SK-N-SH treated with all-trans-retinoic acid at 6 μM for 48 hours (cell line): ENCODE results near the gene INPP4B.

Source experiments
- ATAC-seq: fragments of 200-7000 bp; cut with Tn5 transposase; 3 replicates; pipeline ENCODE4 v1.9.1; 2020; ENCODE audit warnings: mild to moderate bottlenecking, moderate library complexity
- ARNTL ChIP-seq: fragments of 450-650 bp; formaldehyde crosslinking; IDR thresholded peaks from 2 replicates; pipeline ENCODE4 v1.5.0; 2020; ENCODE audit warnings: low read depth, mild to moderate bottlenecking, moderate library complexity, borderline replicate concordance
- BACH2 ChIP-seq: fragments of 250-450 bp; sonication (Bioruptor Pico); IDR thresholded peaks from 2 replicates; pipeline ENCODE4 v1.9.0; 2021; ENCODE audit warnings: mild to moderate bottlenecking, borderline replicate concordance
- CSDC2 ChIP-seq: fragments of 250-450 bp; sonication (Bioruptor Pico); IDR thresholded peaks from 2 replicates; pipeline ENCODE4 v1.5.0; 2020; ENCODE audit warnings: mild to moderate bottlenecking, moderate library complexity
- ISL1 ChIP-seq: fragments of 250-450 bp; sonication (Bioruptor Pico); IDR thresholded peaks from 2 replicates; pipeline ENCODE4 v2.1.2; 2022; ENCODE audit warnings: mild to moderate bottlenecking, moderate library complexity
- OSR1 ChIP-seq: fragments of 250-450 bp; sonication (Bioruptor Pico); IDR thresholded peaks from 2 replicates; pipeline ENCODE4 v1.8.0; 2022; ENCODE audit warnings: moderate library complexity, mild to moderate bottlenecking, inconsistent platforms
- PPARA ChIP-seq: fragments of 250-450 bp; sonication (Bioruptor Pico); IDR thresholded peaks from 2 replicates; pipeline ENCODE4 v1.5.0; 2020; ENCODE audit warnings: mild to moderate bottlenecking, borderline replicate concordance
- RARB ChIP-seq: fragments of 250-450 bp; sonication (Bioruptor Pico); IDR thresholded peaks from 2 replicates; pipeline ENCODE4 v1.8.0; 2021; ENCODE audit warnings: mild to moderate bottlenecking, moderate library complexity
- SNAI2 ChIP-seq: fragments of 250-450 bp; sonication (Bioruptor Pico); IDR thresholded peaks from 2 replicates; pipeline ENCODE4 v1.5.0; 2020; ENCODE audit warnings: mild to moderate bottlenecking, moderate library complexity
- TCF4 ChIP-seq: fragments of 250-450 bp; sonication (Bioruptor Pico); IDR thresholded peaks from 2 replicates; pipeline ENCODE4 v1.8.0; 2021; ENCODE audit warnings: mild to moderate bottlenecking, moderate library complexity, borderline replicate concordance
- TOX ChIP-seq: fragments of 250-450 bp; sonication (Bioruptor Pico); IDR thresholded peaks from 2 replicates; pipeline ENCODE4 v1.8.0; 2021; ENCODE audit warnings: mild to moderate bottlenecking, moderate library complexity, borderline replicate concordance
- ZC3H10 ChIP-seq: fragments of 250-450 bp; sonication (Bioruptor Pico); IDR thresholded peaks from 2 replicates; pipeline ENCODE4 v1.5.1; 2021; ENCODE audit warnings: mild to moderate bottlenecking, moderate library complexity
- ZFP30 ChIP-seq: fragments of 450-650 bp; formaldehyde crosslinking; IDR thresholded peaks from 2 replicates; pipeline ENCODE4 v1.5.0; 2022; ENCODE audit warnings: mild to moderate bottlenecking, moderate library complexity
- ZNF565 ChIP-seq: fragments of 450-650 bp; formaldehyde crosslinking; conservative IDR thresholded peaks from 2 replicates; pipeline ENCODE4 v1.5.0; 2020; ENCODE audit warnings: low read depth, mild to moderate bottlenecking, moderate library complexity
- ZNF70 ChIP-seq: fragments of 450-650 bp; formaldehyde crosslinking; IDR thresholded peaks from 2 replicates; pipeline ENCODE4 v1.5.0; 2020; ENCODE audit warnings: mild to moderate bottlenecking, moderate library complexity
- ZNF8 ChIP-seq: fragments of 450-650 bp; formaldehyde crosslinking; IDR thresholded peaks from 2 replicates; pipeline ENCODE4 v1.5.0; 2020; ENCODE audit warnings: mild to moderate bottlenecking, moderate library complexity
- TF ChIP-seq, protein P1 (sequence below): fragments of 250-450 bp; sonication (Bioruptor Pico); IDR thresholded peaks from 2 replicates; pipeline ENCODE4 v1.8.0; 2021; ENCODE audit warnings: low read depth, mild to moderate bottlenecking, moderate library complexity, borderline replicate concordance
- TF ChIP-seq, protein P2 (sequence below): fragments of 250-450 bp; sonication (Bioruptor Pico); IDR thresholded peaks from 2 replicates; pipeline ENCODE4 v1.8.0; 2020; ENCODE audit warnings: mild to moderate bottlenecking, moderate library complexity, borderline replicate concordance
- TF ChIP-seq, protein P3 (sequence below): fragments of 250-450 bp; sonication (Bioruptor Pico); IDR thresholded peaks from 2 replicates; pipeline ENCODE4 v1.5.1; 2020; ENCODE audit warnings: low read depth, mild to moderate bottlenecking, moderate library complexity
- TF ChIP-seq, protein P4 (sequence below): fragments of 250-450 bp; sonication (Bioruptor Pico); IDR thresholded peaks from 2 replicates; pipeline ENCODE4 v1.5.0; 2020; ENCODE audit warnings: mild to moderate bottlenecking, moderate library complexity
- TF ChIP-seq, protein P5 (sequence below): fragments of 250-450 bp; sonication (Bioruptor Pico); IDR thresholded peaks from 2 replicates; pipeline ENCODE4 v1.5.1; 2021; ENCODE audit warnings: mild to moderate bottlenecking, moderate library complexity

The INPP4B gene

DNA sequence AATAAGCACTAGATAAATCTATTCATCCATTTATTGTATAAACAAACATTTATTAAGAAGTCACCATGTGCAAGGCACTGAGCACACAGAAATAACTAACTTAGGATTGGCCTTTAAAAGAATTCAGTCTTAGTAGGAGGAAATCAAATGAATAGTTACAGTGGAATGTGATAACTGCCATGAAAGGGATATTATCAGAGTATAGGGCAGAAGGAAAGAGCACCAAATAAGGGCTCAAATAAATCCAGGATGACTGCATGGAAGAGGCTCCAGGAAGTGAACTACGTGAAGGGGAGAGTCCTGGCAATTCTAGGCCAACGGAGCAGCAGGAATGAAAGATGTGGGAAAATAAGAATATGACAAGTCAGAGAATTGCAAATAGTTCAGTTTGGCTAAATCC is 406.0 kb downstream of the INPP4B start:
- TF ChIP-seq CSDC2, result no peak
- TF ChIP-seq ZNF8 (CRISPR knock-in tag), result no peak
- no peak for TF ChIP-seq BACH2 (CRISPR knock-in tag)
- TF ChIP-seq ZNF70 (CRISPR knock-in tag), result no peak
- TF ChIP-seq, protein P1, sequence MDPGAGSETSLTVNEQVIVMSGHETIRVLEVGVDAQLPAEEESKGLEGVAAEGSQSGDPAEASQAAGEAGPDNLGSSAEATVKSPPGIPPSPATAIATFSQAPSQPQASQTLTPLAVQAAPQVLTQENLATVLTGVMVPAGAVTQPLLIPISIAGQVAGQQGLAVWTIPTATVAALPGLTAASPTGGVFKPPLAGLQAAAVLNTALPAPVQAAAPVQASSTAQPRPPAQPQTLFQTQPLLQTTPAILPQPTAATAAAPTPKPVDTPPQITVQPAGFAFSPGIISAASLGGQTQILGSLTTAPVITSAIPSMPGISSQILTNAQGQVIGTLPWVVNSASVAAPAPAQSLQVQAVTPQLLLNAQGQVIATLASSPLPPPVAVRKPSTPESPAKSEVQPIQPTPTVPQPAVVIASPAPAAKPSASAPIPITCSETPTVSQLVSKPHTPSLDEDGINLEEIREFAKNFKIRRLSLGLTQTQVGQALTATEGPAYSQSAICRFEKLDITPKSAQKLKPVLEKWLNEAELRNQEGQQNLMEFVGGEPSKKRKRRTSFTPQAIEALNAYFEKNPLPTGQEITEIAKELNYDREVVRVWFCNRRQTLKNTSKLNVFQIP (CRISPR knock-in tag), result no peak
- TF ChIP-seq ZFP30 (CRISPR knock-in tag), result no peak
- no peak for TF ChIP-seq RARB (CRISPR knock-in tag)
- TF ChIP-seq, protein P2, sequence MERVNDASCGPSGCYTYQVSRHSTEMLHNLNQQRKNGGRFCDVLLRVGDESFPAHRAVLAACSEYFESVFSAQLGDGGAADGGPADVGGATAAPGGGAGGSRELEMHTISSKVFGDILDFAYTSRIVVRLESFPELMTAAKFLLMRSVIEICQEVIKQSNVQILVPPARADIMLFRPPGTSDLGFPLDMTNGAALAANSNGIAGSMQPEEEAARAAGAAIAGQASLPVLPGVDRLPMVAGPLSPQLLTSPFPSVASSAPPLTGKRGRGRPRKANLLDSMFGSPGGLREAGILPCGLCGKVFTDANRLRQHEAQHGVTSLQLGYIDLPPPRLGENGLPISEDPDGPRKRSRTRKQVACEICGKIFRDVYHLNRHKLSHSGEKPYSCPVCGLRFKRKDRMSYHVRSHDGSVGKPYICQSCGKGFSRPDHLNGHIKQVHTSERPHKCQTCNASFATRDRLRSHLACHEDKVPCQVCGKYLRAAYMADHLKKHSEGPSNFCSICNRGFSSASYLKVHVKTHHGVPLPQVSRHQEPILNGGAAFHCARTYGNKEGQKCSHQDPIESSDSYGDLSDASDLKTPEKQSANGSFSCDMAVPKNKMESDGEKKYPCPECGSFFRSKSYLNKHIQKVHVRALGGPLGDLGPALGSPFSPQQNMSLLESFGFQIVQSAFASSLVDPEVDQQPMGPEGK (CRISPR knock-in tag), result no peak
- no peak for TF ChIP-seq TOX (CRISPR knock-in tag)
- TF ChIP-seq, protein P3, sequence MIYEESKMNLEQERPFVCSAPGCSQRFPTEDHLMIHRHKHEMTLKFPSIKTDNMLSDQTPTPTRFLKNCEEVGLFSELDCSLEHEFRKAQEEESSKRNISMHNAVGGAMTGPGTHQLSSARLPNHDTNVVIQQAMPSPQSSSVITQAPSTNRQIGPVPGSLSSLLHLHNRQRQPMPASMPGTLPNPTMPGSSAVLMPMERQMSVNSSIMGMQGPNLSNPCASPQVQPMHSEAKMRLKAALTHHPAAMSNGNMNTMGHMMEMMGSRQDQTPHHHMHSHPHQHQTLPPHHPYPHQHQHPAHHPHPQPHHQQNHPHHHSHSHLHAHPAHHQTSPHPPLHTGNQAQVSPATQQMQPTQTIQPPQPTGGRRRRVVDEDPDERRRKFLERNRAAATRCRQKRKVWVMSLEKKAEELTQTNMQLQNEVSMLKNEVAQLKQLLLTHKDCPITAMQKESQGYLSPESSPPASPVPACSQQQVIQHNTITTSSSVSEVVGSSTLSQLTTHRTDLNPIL (CRISPR knock-in tag), result no peak
- TF ChIP-seq ARNTL (CRISPR knock-in tag), result no peak
- no peak for TF ChIP-seq ZNF565
- no peak for TF ChIP-seq PPARA (CRISPR knock-in tag)
- TF ChIP-seq, protein P4, sequence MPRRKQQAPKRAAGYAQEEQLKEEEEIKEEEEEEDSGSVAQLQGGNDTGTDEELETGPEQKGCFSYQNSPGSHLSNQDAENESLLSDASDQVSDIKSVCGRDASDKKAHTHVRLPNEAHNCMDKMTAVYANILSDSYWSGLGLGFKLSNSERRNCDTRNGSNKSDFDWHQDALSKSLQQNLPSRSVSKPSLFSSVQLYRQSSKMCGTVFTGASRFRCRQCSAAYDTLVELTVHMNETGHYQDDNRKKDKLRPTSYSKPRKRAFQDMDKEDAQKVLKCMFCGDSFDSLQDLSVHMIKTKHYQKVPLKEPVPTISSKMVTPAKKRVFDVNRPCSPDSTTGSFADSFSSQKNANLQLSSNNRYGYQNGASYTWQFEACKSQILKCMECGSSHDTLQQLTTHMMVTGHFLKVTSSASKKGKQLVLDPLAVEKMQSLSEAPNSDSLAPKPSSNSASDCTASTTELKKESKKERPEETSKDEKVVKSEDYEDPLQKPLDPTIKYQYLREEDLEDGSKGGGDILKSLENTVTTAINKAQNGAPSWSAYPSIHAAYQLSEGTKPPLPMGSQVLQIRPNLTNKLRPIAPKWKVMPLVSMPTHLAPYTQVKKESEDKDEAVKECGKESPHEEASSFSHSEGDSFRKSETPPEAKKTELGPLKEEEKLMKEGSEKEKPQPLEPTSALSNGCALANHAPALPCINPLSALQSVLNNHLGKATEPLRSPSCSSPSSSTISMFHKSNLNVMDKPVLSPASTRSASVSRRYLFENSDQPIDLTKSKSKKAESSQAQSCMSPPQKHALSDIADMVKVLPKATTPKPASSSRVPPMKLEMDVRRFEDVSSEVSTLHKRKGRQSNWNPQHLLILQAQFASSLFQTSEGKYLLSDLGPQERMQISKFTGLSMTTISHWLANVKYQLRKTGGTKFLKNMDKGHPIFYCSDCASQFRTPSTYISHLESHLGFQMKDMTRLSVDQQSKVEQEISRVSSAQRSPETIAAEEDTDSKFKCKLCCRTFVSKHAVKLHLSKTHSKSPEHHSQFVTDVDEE (CRISPR knock-in tag), result no peak
- no peak for TF ChIP-seq OSR1
- ATAC-seq, result peak; percentile 32; the same call in 2 of the 3 replicates

DNA sequence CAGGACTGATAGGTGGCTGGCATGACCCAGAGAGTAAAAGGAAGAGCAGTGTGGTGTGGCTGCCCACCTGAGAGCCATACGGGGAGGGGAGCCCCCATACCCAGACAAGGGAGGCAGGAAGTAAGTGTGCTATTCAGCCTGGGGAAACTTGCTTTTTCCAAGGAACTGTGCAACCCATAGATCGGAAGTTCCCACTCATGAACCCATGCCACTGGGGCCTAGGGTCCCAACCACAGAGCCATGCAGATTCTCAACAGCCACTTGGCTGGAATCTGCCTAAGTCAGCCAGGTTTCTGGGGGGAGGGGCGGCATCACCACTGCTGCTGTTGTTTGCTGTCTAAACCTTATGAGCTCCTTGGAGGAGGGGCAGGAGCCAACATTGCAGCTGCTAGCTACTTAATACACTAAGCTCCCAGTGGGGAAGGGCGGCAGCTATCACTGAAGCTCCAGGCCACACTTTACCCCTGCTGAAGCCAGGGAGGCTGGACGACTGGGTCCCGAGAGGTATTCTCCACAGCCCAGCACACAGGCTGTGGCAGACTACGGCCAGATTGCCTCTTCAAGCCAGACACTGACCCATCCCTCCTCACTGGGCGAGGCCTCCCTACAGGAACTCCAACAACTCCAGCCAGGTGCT is 410.4 kb downstream of the INPP4B start:
- TF ChIP-seq ZNF565 (no peak), BACH2 (CRISPR knock-in tag) (no peak), TCF4 (CRISPR knock-in tag) (no peak), OSR1 (no peak), CSDC2 (no peak)
- no peak for ATAC-seq

DNA sequence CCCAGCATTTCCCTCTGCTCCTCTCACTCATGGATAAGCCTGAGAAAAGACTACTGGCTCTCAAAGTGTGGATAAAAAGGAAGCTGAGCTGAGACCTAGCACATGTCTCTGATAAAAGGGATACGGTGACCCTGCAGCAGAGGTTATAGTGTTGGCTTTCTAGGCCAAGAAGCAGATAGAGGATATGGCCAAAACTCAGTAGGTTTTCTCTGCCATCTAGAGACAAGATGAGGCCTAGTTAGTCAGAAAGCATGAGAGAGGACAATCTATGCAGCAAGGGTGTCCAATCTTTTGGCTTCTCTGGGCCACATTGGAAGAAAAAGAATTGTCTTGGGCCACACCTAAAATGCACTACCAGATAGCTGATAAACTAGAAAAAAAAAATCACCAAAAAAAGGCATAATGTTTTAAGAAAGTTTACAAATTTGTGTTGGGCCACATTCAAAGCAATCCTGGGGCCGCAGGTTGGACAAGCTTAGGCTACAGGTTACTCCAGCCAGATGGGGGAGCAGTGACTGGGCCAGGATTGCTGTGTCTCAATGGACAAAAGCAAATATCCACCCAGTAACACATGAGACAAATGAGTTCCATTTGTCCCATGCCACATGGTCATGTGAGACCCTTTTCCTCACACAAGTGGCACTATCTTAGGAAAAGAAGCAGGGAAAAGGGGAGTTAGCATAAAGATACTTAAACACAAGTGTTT is 411.4 kb downstream of the INPP4B start:
- ATAC-seq, result no peak
- TF ChIP-seq BACH2 (CRISPR knock-in tag) (no peak), TCF4 (CRISPR knock-in tag) (no peak), ZC3H10 (CRISPR knock-in tag) (no peak), ZNF565 (no peak), ISL1 (no peak), ZNF70 (CRISPR knock-in tag) (no peak), PPARA (CRISPR knock-in tag) (no peak), OSR1 (no peak), TOX (CRISPR knock-in tag) (no peak), CSDC2 (no peak), SNAI2 (no peak), ZFP30 (CRISPR knock-in tag) (no peak)
- TF ChIP-seq, protein P1 (CRISPR knock-in tag), result no peak
- TF ChIP-seq, protein P5, sequence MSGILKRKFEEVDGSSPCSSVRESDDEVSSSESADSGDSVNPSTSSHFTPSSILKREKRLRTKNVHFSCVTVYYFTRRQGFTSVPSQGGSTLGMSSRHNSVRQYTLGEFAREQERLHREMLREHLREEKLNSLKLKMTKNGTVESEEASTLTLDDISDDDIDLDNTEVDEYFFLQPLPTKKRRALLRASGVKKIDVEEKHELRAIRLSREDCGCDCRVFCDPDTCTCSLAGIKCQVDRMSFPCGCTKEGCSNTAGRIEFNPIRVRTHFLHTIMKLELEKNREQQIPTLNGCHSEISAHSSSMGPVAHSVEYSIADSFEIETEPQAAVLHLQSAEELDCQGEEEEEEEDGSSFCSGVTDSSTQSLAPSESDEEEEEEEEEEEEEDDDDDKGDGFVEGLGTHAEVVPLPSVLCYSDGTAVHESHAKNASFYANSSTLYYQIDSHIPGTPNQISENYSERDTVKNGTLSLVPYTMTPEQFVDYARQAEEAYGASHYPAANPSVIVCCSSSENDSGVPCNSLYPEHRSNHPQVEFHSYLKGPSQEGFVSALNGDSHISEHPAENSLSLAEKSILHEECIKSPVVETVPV (CRISPR knock-in tag), result no peak
- TF ChIP-seq, protein P4 (CRISPR knock-in tag), result no peak
